B cell (primary cell): ENCODE measurements around the gene FRMD4B. TPM values are rescaled to one million over a fixed set of nuclear protein-coding genes. Genes with fewer than 3 reads are reported as not detected.

Experiments
- ATAC-seq: fragments of 200-7000 bp; cut with Tn5 transposase; one replicate; pipeline ENCODE4 v1.10.0; 2021; ENCODE audit warnings: low read depth, mild to moderate bottlenecking, moderate number of reproducible peaks, moderate library complexity
- CTCF ChIA-PET: fragments of 350-600 bp; sonication (Branson Sonifier 250); formaldehyde crosslinking; loops from one replicate; lab custom pipeline; 2021; ENCODE audit warnings: antibody characterized with exemption, inconsistent platforms; lab: Charles Lee
- POLR2A ChIA-PET: fragments of 350-600 bp; sonication (Branson Sonifier 250); formaldehyde crosslinking; loops from one replicate; lab custom pipeline; 2021; ENCODE audit warnings: antibody characterized with exemption; lab: Charles Lee
- DNase-seq: peaks from one replicate; pipeline ENCODE4 v3.0.0; 2013
- H2AFZ ChIP-seq: 2 replicates; pipeline ENCODE4 v1.6.1; 2012; ENCODE audit warnings: mild to moderate bottlenecking, low read depth, low read length; ENCODE audit not compliant: insufficient read depth, poor library complexity, severe bottlenecking
- H3K27ac ChIP-seq, 2 donors: 1 replicate in 1 of 2; 2 replicates in 1 of 2; pipeline ENCODE4 v1.5.1; 2012 to 2013; ENCODE audit warnings: low read length in 2 of 2, mild to moderate bottlenecking in 2 of 2, moderate library complexity in 1 of 2
- H3K27me3 ChIP-seq, 4 experiments: fragments of 200-600 bp in 1 of 4; sonication (generic) in 1 of 4; replicated peaks in 1 of 4; 1 replicate in 2 of 4; 2 replicates in 2 of 4; pipeline versions ENCODE4 v1.6.1 to v1.7.0; 2013 to 2016; ENCODE audit warnings: low read length in 3 of 4, mild to moderate bottlenecking in 2 of 4, mixed read lengths in 1 of 4, moderate library complexity in 1 of 4; ENCODE audit not compliant: insufficient read depth in 4 of 4, control insufficient read depth in 3 of 4; ENCODE audit errors: control extremely low read depth in 1 of 4
- H3K36me3 ChIP-seq, 2 experiments: replicated peaks in 1 of 2; 1 replicate in 1 of 2; 2 replicates in 1 of 2; pipeline versions ENCODE4 v1.6.1 to v1.7.1; 2013; ENCODE audit warnings: low read length in 1 of 2; ENCODE audit not compliant: insufficient read depth in 2 of 2, control insufficient read depth in 1 of 2; ENCODE audit errors: control extremely low read depth in 1 of 2, extremely low read depth in 1 of 2
- H3K4me1 ChIP-seq, 2 donors: fragments of 200-600 bp in 1 of 2; sonication (generic) in 1 of 2; 1 replicate in 1 of 2; 2 replicates in 1 of 2; pipeline versions ENCODE4 v1.5.1 to v1.6.1; 2013 to 2017; ENCODE audit warnings: low read length in 2 of 2; ENCODE audit not compliant: control insufficient read depth in 2 of 2, insufficient read depth in 2 of 2
- H3K4me2 ChIP-seq: replicated peaks from 2 replicates; pipeline ENCODE3; 2012; ENCODE audit warnings: mild to moderate bottlenecking, low read depth, low read length; ENCODE audit not compliant: poor library complexity, severe bottlenecking
- H3K4me3 ChIP-seq, 5 experiments: fragments of 200-600 bp in 1 of 5; sonication (generic) in 1 of 5; 1 replicate in 3 of 5; 2 replicates in 2 of 5; pipeline versions ENCODE4 v1.5.1 to v1.7.0; 2011 to 2016; ENCODE audit warnings: low read length in 4 of 5, mild to moderate bottlenecking in 4 of 5, low read depth in 2 of 5, control low read depth in 1 of 5, moderate library complexity in 1 of 5; ENCODE audit not compliant: insufficient read depth in 1 of 5; ENCODE audit errors: control extremely low read depth in 1 of 5, extremely low read depth in 1 of 5
- H3K79me2 ChIP-seq: fragments of 200-600 bp; sonication (generic); one replicate; pipeline ENCODE4 v1.6.0; 2016; ENCODE audit warnings: low read length; ENCODE audit not compliant: control insufficient read depth, insufficient read depth
- H3K9ac ChIP-seq: fragments of 200-600 bp; sonication (generic); 2 replicates; pipeline ENCODE4 v1.6.1; 2017; ENCODE audit warnings: mild to moderate bottlenecking, low read length, moderate library complexity
- H3K9me3 ChIP-seq, 3 donors: one replicate each; pipeline versions ENCODE4 v1.6.1 to v1.7.1; 2013; ENCODE audit warnings: low read length in 2 of 3; ENCODE audit not compliant: control insufficient read depth in 2 of 3, insufficient read depth in 1 of 3; ENCODE audit errors: control extremely low read depth in 1 of 3
- H4K20me1 ChIP-seq: 2 replicates; pipeline ENCODE4 v1.6.0; 2012; ENCODE audit warnings: mild to moderate bottlenecking, low read length; ENCODE audit not compliant: insufficient read depth, control insufficient read depth, poor library complexity, severe bottlenecking
- H3K27ac Mint-ChIP-seq: one replicate; pipeline ENCODE4 v1.8.0; 2021; ENCODE audit warnings: mixed read lengths
- H3K27me3 Mint-ChIP-seq: one replicate; pipeline ENCODE4 v1.8.0; 2021; ENCODE audit warnings: mixed read lengths
- H3K4me1 Mint-ChIP-seq: one replicate; pipeline ENCODE4 v1.8.0; 2021; ENCODE audit warnings: mixed read lengths
- H3K4me3 Mint-ChIP-seq: one replicate; pipeline ENCODE4 v1.8.0; 2021; ENCODE audit warnings: mixed read lengths
- H3K9me3 Mint-ChIP-seq: one replicate; pipeline ENCODE4 v1.8.0; 2022; ENCODE audit warnings: mixed read lengths; ENCODE audit not compliant: insufficient read depth
- CTCF ChIP-seq: fragments of 200-600 bp; IDR thresholded peaks from one replicate; pipeline ENCODE4 v1.8.0; 2022; ENCODE audit warnings: antibody characterized with exemption, mild to moderate bottlenecking
- EZH2 ChIP-seq: IDR thresholded peaks from 2 replicates; pipeline ENCODE4 v1.6.1; 2012; ENCODE audit warnings: borderline replicate concordance, low read depth, mild to moderate bottlenecking, moderate library complexity, low read length; ENCODE audit not compliant: insufficient read depth, poor library complexity, severe bottlenecking
- WGBS: methylation state at CpG from one replicate; pipeline ENCODE4 v1.1.5; 2013; ENCODE audit warnings: missing lambda C conversion rate; ENCODE audit not compliant: insufficient coverage; 5-methylcytosine and 5-hydroxymethylcytosine counted together
- intact Hi-C: fragments of 100-400 bp; cut with micrococcal nuclease; formaldehyde crosslinking; loops from one replicate; pipeline ENCODE4 v1.10.0; 2022
- polyA plus RNA-seq: library from polyadenylated mRNA; depleted of rRNA; stranded (reverse); fragments of >200 nt; gene quantifications from 2 replicates; pipeline ENCODE4 v1.2.3, GENCODE V29; 2012
- total RNA-seq, 2 donors: library from RNA; stranded (reverse); fragments of 120-200 nt in 1 of 2; gene quantifications; 1 replicate in 1 of 2; 2 replicates in 1 of 2; pipeline versions ENCODE4 v1.2.3 to v1.2.4, GENCODE V29; 2013 to 2022

The FRMD4B gene
- total and polyA plus RNA-seq, 2 donors (not counting 1 experiment from before 2014, with no cell fraction given) = 0.06 to 0.20 TPM

GRCh38 chr3:69290430-69290829, 95.5 kb downstream of the FRMD4B start:
- Mint-ChIP-seq H3K27ac (no peak overlapping the region), H3K4me1 (no peaks in the 10 kb centered on the region), H3K9me3 (no peaks in the 10 kb centered on the region), H3K27me3 (no peaks in the 10 kb centered on the region), H3K4me3 (no peak overlapping the region)
- Histone ChIP-seq H3K27ac (no peak overlapping the region), H2AFZ (no peak overlapping the region), H3K9me3 (no peaks in the 10 kb centered on the region), H3K36me3 (no peaks in the 10 kb centered on the region), H3K4me1 (no peaks in the 10 kb centered on the region), H3K9ac (no peak overlapping the region), H3K4me2 (no peak overlapping the region), H3K4me3 (no peak overlapping the region), H3K27me3 (no peaks in the 10 kb centered on the region), H4K20me1 (no peaks in the 10 kb centered on the region), H3K79me2 (no peaks in the 10 kb centered on the region)
- TF ChIP-seq EZH2 (no peak), CTCF (no peak)
- intact Hi-C loops = no loop called here
- DNase-seq = no peak
- ATAC-seq = no peak
- POLR2A ChIA-PET = no interaction called here
- 95% methylated on average over 2 of the region's 3 CpGs for WGBS
- CTCF ChIA-PET = interaction anchor here (1.5 to 2.4 kb wide), 2 partner anchors 15 to 16 kb away, joined by 3 to 8 read pairs; no protein-coding TSS in a partner anchor

GRCh38 chr3:69290006-69290405, 95.9 kb downstream of the FRMD4B start:
- Histone ChIP-seq H4K20me1 (no peaks in the 10 kb centered on the region), H3K36me3 (no peaks in the 10 kb centered on the region), H3K79me2 (no peaks in the 10 kb centered on the region), H2AFZ (no peak overlapping the region), H3K27me3 (no peaks in the 10 kb centered on the region), H3K4me3 (no peak overlapping the region), H3K9ac (no peak overlapping the region), H3K4me1 (no peaks in the 10 kb centered on the region), H3K9me3 (no peaks in the 10 kb centered on the region), H3K4me2 (no peak overlapping the region), H3K27ac (no peak overlapping the region)
- H3K27ac Mint-ChIP-seq = no peak overlapping the region
- no peak overlapping the region for H3K4me3 Mint-ChIP-seq
- ATAC-seq (no peak), DNase-seq (no peak)
- POLR2A ChIA-PET = no interaction called here
- CTCF ChIA-PET = interaction anchor here (1.5 to 2.4 kb wide), 2 partner anchors 15 to 16 kb away, joined by 3 to 8 read pairs; no protein-coding TSS in a partner anchor
- TF ChIP-seq CTCF (no peak), EZH2 (no peak)
- no peaks in the 10 kb centered on the region for H3K27me3 Mint-ChIP-seq
- WGBS = 89% methylated on average over 5 of the region's 5 CpGs
- no peaks in the 10 kb centered on the region for H3K4me1 Mint-ChIP-seq
- H3K9me3 Mint-ChIP-seq = no peaks in the 10 kb centered on the region
- intact Hi-C loops = no loop called here
